GM12878 (cell line): ENCODE measurements around the gene RSPH1. TPM values are rescaled to one million over a fixed set of nuclear protein-coding genes. Genes with fewer than 3 reads are reported as not detected.

Experiments used
- ATAC-seq: fragments of 200-7000 bp; cut with Tn5 transposase; 3 replicates; pipeline ENCODE4 v1.9.1; 2020; ENCODE audit warnings: mild to moderate bottlenecking, moderate library complexity
- BruUV-seq: library from RNA; stranded (reverse); fragments of 400-500 nt; replicated peaks from 2 replicates; lab custom pipeline; 2021; lab: Mats Ljungman, UMichigan
- CTCF ChIA-PET: fragments of 300-600 bp; sonication (Branson Sonifier 250); formaldehyde crosslinking; extraction: SDS; loops from one replicate; lab custom pipeline; 2021; ENCODE audit warnings: inconsistent platforms; lab: Yijun Ruan, JAX
- POLR2A ChIA-PET: fragments of 350-600 bp; formaldehyde crosslinking; extraction: SDS; loops from one replicate; lab custom pipeline; 2021; ENCODE audit warnings: inconsistent platforms; lab: Charles Lee
- RAD21 ChIA-PET: fragments of 300-600 bp; sonication (Branson Sonifier 250); formaldehyde crosslinking; loops from one replicate; lab custom pipeline; 2023; ENCODE audit warnings: antibody characterized with exemption; ENCODE audit not compliant: unreplicated experiment; lab: Charles Lee
- SMC1A ChIA-PET: fragments of 300-600 bp; sonication (Branson Sonifier 250); formaldehyde crosslinking; loops from one replicate; lab custom pipeline; 2023; ENCODE audit not compliant: unreplicated experiment, uncharacterized antibody; lab: Charles Lee
- DNase-seq: peaks from one replicate; pipeline ENCODE4 v3.0.0-alpha.2; 2011; ENCODE audit warnings: low read depth, low spot score
- FAIRE-seq: peaks from 3 replicates; lab custom pipeline; 2011; peaks lifted over from hg19 to GRCh38; lab: Jason Lieb, UNC
- H2AFZ ChIP-seq: 2 replicates; pipeline ENCODE4 v1.6.0; 2011; ENCODE audit warnings: low read depth, low read length, control low read depth; ENCODE audit not compliant: control insufficient read depth
- H3K27ac ChIP-seq: 2 replicates; pipeline ENCODE4 v1.5.1; 2011; ENCODE audit warnings: control low read depth; ENCODE audit not compliant: control insufficient read depth, insufficient read depth
- H3K27me3 ChIP-seq, 2 experiments: replicated peaks in 1 of 2; 2 replicates each; pipeline versions ENCODE4 v1.6.0 to v1.6.1; 2011; ENCODE audit warnings: low read length in 1 of 2; ENCODE audit not compliant: control insufficient read depth in 2 of 2, insufficient read depth in 2 of 2
- H3K36me3 ChIP-seq, 2 experiments: 2 replicates each; pipeline ENCODE4 v1.5.1; 2011; ENCODE audit warnings: low read length in 1 of 2; ENCODE audit not compliant: control insufficient read depth in 2 of 2, insufficient read depth in 2 of 2
- H3K4me1 ChIP-seq: 2 replicates; pipeline ENCODE4 v1.6.1; 2011; ENCODE audit warnings: mild to moderate bottlenecking, low read length, moderate library complexity, mixed read lengths; ENCODE audit not compliant: control insufficient read depth, insufficient read depth
- H3K4me2 ChIP-seq: 2 replicates; pipeline ENCODE4 v1.6.0; 2011; ENCODE audit warnings: control low read depth; ENCODE audit not compliant: control insufficient read depth, insufficient read depth
- H3K4me3 ChIP-seq: fragments of 200-600 bp; sonication (generic); 2 replicates; pipeline ENCODE4 v1.5.1; 2016
- H3K79me2 ChIP-seq: 2 replicates; pipeline ENCODE4 v1.6.0; 2011; ENCODE audit warnings: low read length; ENCODE audit not compliant: control insufficient read depth, insufficient read depth
- H3K9ac ChIP-seq: 2 replicates; pipeline ENCODE4 v1.8.0; 2011; ENCODE audit warnings: low read length, control low read depth, mixed read lengths; ENCODE audit not compliant: control insufficient read depth, insufficient read depth
- H3K9me3 ChIP-seq: replicated peaks from 3 replicates; pipeline ENCODE4 v1.5.1; 2011; ENCODE audit warnings: mild to moderate bottlenecking, low read length; ENCODE audit not compliant: control insufficient read depth, insufficient read depth
- H4K20me1 ChIP-seq: 2 replicates; pipeline ENCODE4 v1.6.0; 2011; ENCODE audit not compliant: control insufficient read depth, insufficient read depth
- MEF2A ChIP-seq: IDR thresholded peaks from 2 replicates; pipeline ENCODE4 v1.6.1; 2011; ENCODE audit warnings: low read depth, mild to moderate bottlenecking, low read length, moderate library complexity; ENCODE audit not compliant: insufficient read depth
- WGBS: methylation state at CpG from one replicate; pipeline ENCODE4 v1.1.6; 2016; ENCODE audit warnings: low lambda C conversion rate; ENCODE audit not compliant: insufficient replicate concordance, insufficient coverage; ENCODE audit errors: missing lambda C conversion rate; 5-methylcytosine and 5-hydroxymethylcytosine counted together
- in situ Hi-C: fragments of 300-500 bp; cut with MboI; formaldehyde crosslinking; loops from 9 replicates; pipeline ENCODE4 v1.14.3; 2018; ENCODE audit warnings: mixed read lengths
- intact Hi-C: fragments of 100-400 bp; cut with micrococcal nuclease; formaldehyde crosslinking; loops from one replicate; pipeline ENCODE4 v1.14.2; 2022; ENCODE audit not compliant: unreplicated experiment
- polyA plus RNA-seq, 11 experiments: library from polyadenylated mRNA; depleted of rRNA in 4 of 11; unstranded in 6 of 11; stranded (reverse) in 5 of 11; fragments of >200 nt; fragmentation: Nextera tagmentation in 4 of 11; fragmentation: Illumina TruSeq in 1 of 11; extraction: Ambion mirVana in 4 of 11; extraction: Trizol in 1 of 11; gene quantifications; 1 replicate in 1 of 11; 2 replicates in 10 of 11; pipeline versions ENCODE4 v1.2.1 to v1.2.3, GENCODE V29; 2011 to 2016; ENCODE audit warnings: inconsistent platforms in 2 of 11, missing spikeins in 2 of 11, low read depth in 1 of 11
- total RNA-seq, 4 experiments: library from RNA; depleted of rRNA in 3 of 4; stranded (reverse); fragments of >200 nt in 3 of 4; fragmentation: Illumina TruSeq in 1 of 4; extraction: Trizol in 1 of 4; gene quantifications; 2 replicates each; pipeline versions ENCODE4 v1.2.1 to v1.2.3, GENCODE V29; 2013 to 2021
- TF ChIP-seq, protein P1 (sequence below): IDR thresholded peaks from 2 replicates; pipeline ENCODE4 v1.6.1; 2012; ENCODE audit warnings: mild to moderate bottlenecking, low read depth, low read length

The RSPH1 gene
- total and polyA plus RNA-seq, 10 of the 15 experiments (the other 5 are each of a cell fraction or from before 2014, with no cell fraction given): 0.11 to 1.4 (median 0.38) TPM

DNA sequence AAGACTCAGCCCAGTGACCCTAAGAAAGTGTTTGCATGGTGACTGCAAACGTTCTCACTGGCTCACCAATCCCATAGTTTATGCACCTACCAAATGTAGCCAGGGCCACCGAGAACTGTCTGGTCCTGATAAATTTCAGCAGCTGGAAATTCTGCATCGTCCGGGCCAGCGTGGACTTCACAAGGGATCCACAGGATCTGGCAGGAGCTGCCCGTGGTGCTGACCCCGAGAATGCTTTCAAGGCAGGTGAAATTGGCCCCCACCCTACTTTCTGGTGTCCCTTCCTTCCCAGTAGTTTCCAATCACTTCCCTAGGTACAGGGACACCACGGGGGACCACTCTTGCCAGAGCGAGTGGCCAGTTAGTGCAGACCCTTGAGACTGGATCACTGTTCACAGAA is 66.2 kb downstream of the RSPH1 start:
- Histone ChIP-seq H3K9me3 (peaks cover 6% of the 10 kb centered on the region), H3K4me2 (no peak overlapping the region), H3K9ac (no peak overlapping the region), H3K4me3 (no peak overlapping the region), H3K4me1 (peaks cover 22% of the 10 kb centered on the region), H3K36me3 (no peaks in the 10 kb centered on the region), H4K20me1 (no peaks in the 10 kb centered on the region), H3K27me3 (no peaks in the 10 kb centered on the region), H3K27ac (no peak overlapping the region), H2AFZ (no peak overlapping the region), H3K79me2 (no peaks in the 10 kb centered on the region)
- SMC1A ChIA-PET: no interaction called here
- no TSS peak for BruUV-seq
- RAD21 ChIA-PET: interaction anchor here (0.6 to 1.4 kb wide), 2 partner anchors 9 to 30 kb away, joined by 3 to 5 read pairs; no protein-coding TSS in a partner anchor
- POLR2A ChIA-PET: interaction anchor here (0.6 to 3.1 kb wide), 3 partner anchors 9 to 13 kb away, joined by 3 to 15 read pairs (median 3); no protein-coding TSS in a partner anchor
- DNase-seq: no peak
- TF ChIP-seq MEF2A: no peak
- TF ChIP-seq, protein P1, sequence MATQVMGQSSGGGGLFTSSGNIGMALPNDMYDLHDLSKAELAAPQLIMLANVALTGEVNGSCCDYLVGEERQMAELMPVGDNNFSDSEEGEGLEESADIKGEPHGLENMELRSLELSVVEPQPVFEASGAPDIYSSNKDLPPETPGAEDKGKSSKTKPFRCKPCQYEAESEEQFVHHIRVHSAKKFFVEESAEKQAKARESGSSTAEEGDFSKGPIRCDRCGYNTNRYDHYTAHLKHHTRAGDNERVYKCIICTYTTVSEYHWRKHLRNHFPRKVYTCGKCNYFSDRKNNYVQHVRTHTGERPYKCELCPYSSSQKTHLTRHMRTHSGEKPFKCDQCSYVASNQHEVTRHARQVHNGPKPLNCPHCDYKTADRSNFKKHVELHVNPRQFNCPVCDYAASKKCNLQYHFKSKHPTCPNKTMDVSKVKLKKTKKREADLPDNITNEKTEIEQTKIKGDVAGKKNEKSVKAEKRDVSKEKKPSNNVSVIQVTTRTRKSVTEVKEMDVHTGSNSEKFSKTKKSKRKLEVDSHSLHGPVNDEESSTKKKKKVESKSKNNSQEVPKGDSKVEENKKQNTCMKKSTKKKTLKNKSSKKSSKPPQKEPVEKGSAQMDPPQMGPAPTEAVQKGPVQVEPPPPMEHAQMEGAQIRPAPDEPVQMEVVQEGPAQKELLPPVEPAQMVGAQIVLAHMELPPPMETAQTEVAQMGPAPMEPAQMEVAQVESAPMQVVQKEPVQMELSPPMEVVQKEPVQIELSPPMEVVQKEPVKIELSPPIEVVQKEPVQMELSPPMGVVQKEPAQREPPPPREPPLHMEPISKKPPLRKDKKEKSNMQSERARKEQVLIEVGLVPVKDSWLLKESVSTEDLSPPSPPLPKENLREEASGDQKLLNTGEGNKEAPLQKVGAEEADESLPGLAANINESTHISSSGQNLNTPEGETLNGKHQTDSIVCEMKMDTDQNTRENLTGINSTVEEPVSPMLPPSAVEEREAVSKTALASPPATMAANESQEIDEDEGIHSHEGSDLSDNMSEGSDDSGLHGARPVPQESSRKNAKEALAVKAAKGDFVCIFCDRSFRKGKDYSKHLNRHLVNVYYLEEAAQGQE: peak; percentile 75
- CTCF ChIA-PET: interaction anchor here (0.8 kb wide), 1 partner anchor 284 kb away, joined by 6 read pairs; no protein-coding TSS in a partner anchor
- FAIRE-seq: no peak
- in situ Hi-C loops: no loop called here
- WGBS: 47% methylated on average over 9 of the region's 9 CpGs
- ATAC-seq: no peak
- intact Hi-C loops: no loop called here
